Measurements from ENCODE around the gene HNMT. TPM values are rescaled to one million over a fixed set of nuclear protein-coding genes. Genes with fewer than 3 reads are reported as not detected.

The HNMT gene
- total and polyA plus RNA-seq, 2 of the 13 experiments (the other 11 are each of a cell fraction or from before 2014, with no cell fraction given) = 279 to 309 TPM

DNA sequence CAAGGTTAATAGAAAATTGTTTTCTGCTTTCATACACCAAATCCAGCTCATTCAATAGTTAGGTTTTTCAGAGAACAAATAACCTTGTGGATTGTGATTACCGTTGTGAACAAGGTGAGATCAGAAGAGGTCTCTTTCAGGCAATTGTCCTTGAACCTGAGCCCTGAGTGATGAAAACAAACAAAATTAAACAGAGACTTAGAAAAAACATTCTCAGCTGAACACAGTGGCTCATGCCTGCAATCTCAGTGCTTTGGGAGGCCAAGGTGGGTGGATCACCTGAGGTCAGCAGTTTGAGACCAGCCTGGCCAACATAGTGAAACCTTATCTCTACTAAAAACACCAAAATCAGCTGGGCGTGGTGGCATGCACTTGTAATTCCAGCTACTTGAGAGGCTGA is 68.1 kb downstream of the HNMT start (continued):
- TF ChIP-seq SOX6 (IDR thresholded peaks at IDR 0.05) = no peak
- peak; percentile 87 for TF ChIP-seq SOX6 (CRISPR knock-in tag; IDR thresholded peaks at IDR 0.05)
- TF ChIP-seq, protein P1, sequence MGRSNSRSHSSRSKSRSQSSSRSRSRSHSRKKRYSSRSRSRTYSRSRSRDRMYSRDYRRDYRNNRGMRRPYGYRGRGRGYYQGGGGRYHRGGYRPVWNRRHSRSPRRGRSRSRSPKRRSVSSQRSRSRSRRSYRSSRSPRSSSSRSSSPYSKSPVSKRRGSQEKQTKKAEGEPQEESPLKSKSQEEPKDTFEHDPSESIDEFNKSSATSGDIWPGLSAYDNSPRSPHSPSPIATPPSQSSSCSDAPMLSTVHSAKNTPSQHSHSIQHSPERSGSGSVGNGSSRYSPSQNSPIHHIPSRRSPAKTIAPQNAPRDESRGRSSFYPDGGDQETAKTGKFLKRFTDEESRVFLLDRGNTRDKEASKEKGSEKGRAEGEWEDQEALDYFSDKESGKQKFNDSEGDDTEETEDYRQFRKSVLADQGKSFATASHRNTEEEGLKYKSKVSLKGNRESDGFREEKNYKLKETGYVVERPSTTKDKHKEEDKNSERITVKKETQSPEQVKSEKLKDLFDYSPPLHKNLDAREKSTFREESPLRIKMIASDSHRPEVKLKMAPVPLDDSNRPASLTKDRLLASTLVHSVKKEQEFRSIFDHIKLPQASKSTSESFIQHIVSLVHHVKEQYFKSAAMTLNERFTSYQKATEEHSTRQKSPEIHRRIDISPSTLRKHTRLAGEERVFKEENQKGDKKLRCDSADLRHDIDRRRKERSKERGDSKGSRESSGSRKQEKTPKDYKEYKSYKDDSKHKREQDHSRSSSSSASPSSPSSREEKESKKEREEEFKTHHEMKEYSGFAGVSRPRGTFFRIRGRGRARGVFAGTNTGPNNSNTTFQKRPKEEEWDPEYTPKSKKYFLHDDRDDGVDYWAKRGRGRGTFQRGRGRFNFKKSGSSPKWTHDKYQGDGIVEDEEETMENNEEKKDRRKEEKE (IDR thresholded peaks at IDR 0.05) = no peak
- TF ChIP-seq, protein P2, sequence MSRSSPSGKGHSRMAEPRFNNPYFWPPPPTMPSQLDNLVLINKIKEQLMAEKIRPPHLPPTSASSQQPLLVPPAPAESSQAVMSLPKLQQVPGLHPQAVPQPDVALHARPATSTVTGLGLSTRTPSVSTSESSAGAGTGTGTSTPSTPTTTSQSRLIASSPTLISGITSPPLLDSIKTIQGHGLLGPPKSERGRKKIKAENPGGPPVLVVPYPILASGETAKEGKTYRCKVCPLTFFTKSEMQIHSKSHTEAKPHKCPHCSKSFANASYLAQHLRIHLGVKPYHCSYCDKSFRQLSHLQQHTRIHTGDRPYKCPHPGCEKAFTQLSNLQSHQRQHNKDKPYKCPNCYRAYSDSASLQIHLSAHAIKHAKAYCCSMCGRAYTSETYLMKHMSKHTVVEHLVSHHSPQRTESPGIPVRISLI (CRISPR knock-in tag; IDR thresholded peaks at IDR 0.05; ENCODE audit: borderline replicate concordance) = peak; percentile 88
- TF ChIP-seq ZNF773 (CRISPR knock-in tag; IDR thresholded peaks at IDR 0.05; ENCODE audit: borderline replicate concordance) = no peak
- no peak for TF ChIP-seq ZNF569 (CRISPR knock-in tag; IDR thresholded peaks at IDR 0.05; ENCODE audit: borderline replicate concordance)
- TF ChIP-seq, protein P3, sequence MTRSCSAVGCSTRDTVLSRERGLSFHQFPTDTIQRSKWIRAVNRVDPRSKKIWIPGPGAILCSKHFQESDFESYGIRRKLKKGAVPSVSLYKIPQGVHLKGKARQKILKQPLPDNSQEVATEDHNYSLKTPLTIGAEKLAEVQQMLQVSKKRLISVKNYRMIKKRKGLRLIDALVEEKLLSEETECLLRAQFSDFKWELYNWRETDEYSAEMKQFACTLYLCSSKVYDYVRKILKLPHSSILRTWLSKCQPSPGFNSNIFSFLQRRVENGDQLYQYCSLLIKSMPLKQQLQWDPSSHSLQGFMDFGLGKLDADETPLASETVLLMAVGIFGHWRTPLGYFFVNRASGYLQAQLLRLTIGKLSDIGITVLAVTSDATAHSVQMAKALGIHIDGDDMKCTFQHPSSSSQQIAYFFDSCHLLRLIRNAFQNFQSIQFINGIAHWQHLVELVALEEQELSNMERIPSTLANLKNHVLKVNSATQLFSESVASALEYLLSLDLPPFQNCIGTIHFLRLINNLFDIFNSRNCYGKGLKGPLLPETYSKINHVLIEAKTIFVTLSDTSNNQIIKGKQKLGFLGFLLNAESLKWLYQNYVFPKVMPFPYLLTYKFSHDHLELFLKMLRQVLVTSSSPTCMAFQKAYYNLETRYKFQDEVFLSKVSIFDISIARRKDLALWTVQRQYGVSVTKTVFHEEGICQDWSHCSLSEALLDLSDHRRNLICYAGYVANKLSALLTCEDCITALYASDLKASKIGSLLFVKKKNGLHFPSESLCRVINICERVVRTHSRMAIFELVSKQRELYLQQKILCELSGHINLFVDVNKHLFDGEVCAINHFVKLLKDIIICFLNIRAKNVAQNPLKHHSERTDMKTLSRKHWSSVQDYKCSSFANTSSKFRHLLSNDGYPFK (CRISPR knock-in tag; IDR thresholded peaks at IDR 0.05; ENCODE audit: borderline replicate concordance) = no peak
- no peak for TF ChIP-seq ZNF264 (CRISPR knock-in tag; IDR thresholded peaks at IDR 0.05)
- TF ChIP-seq ZNF703 (CRISPR knock-in tag; IDR thresholded peaks at IDR 0.05; ENCODE audit: borderline replicate concordance) = no peak
- peak; percentile 94 for TF ChIP-seq HHEX (CRISPR knock-in tag; IDR thresholded peaks at IDR 0.05)
- no peak for TF ChIP-seq SMARCE1 (IDR thresholded peaks at IDR 0.05; ENCODE audit: borderline replicate concordance)
- TF ChIP-seq TRIM24 (CRISPR knock-in tag; IDR thresholded peaks at IDR 0.05) = no peak
- no peak for TF ChIP-seq ZNF790 (CRISPR knock-in tag; IDR thresholded peaks at IDR 0.05; ENCODE audit: borderline replicate concordance)
- TF ChIP-seq RXRB (CRISPR knock-in tag; IDR thresholded peaks at IDR 0.05; ENCODE audit: borderline replicate concordance) = peak; percentile 80
- TF ChIP-seq, protein P4, sequence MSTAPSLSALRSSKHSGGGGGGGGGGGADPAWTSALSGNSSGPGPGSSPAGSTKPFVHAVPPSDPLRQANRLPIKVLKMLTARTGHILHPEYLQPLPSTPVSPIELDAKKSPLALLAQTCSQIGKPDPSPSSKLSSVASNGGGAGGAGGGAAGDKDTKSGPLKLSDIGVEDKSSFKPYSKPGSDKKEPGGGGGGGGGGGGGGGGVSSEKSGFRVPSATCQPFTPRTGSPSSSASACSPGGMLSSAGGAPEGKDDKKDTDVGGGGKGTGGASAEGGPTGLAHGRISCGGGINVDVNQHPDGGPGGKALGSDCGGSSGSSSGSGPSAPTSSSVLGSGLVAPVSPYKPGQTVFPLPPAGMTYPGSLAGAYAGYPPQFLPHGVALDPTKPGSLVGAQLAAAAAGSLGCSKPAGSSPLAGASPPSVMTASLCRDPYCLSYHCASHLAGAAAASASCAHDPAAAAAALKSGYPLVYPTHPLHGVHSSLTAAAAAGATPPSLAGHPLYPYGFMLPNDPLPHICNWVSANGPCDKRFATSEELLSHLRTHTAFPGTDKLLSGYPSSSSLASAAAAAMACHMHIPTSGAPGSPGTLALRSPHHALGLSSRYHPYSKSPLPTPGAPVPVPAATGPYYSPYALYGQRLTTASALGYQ (CRISPR knock-in tag; IDR thresholded peaks at IDR 0.05) = peak; percentile 66; the same call in 1 of the 2 replicates

All from HepG2 (cell line).